HG03342 (cell line): ENCODE results near the gene PEX26.
"Not testable (repeated sequence)": the region's sequence is repeated elsewhere in the genome, so short reads cannot be mapped to it uniquely, and the experiment has no call there.

Experiments
- ATAC-seq: cut with Tn5 transposase; IDR thresholded peaks from one replicate; pipeline ENCODE4 v1.9.1; 2021; ENCODE audit warnings: mild to moderate bottlenecking, moderate library complexity; ENCODE audit not compliant: unreplicated experiment

The PEX26 gene

DNA sequence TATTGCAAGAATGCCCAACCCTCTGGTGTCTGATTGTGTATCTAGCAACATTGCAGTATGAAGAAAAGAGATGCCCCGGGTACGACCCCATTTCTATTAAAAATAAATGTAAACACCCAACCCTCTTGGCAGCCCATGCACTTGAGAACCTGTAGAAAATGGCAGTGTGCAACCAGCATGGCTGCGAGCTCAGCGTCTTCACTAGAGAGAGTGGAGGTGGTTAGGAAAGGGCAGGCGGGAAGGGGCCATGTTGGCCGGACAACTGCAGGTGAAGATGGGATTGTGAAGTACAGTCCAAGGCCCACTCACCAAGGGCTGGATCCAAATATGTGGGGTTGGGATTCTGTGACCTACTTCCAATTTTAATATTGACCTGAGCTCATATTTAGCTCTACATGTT, 15.9 kb downstream of the PEX26 start:
- no peak for ATAC-seq

DNA sequence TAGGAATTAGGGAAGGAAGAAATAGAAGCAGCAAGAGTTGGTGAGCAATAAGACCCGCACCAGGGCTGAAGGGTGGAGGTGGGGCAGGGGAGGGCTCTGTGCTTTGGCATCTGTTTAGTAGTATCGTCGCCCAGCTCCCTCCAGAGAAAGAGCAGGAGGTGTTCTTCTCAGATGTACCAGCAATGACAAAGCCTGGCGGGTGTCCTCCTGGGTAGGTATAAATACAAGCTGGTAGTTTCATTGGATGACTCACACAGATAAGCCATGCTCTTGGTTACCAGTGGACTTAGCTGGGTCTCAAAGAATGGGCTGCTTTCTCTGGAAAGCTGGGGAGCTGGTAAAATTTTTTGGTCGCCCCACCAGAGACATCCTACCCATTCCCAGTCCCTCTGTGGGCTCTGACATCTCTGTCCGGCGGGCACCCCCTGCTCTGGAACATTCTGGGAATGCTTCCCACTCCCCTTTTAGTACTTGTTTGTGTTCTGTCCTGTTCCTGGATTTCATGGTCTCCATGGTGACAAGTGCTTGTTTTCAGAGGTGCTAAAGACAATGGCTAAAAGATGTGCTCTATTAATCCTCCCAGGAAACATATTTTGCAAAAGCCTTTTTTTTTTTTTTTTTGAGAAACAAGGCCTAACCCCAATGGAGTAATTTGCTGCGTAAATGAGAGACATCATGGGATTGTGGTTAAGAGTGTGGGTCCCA, 17.5 kb downstream of the PEX26 start:
- ATAC-seq: no peak

DNA sequence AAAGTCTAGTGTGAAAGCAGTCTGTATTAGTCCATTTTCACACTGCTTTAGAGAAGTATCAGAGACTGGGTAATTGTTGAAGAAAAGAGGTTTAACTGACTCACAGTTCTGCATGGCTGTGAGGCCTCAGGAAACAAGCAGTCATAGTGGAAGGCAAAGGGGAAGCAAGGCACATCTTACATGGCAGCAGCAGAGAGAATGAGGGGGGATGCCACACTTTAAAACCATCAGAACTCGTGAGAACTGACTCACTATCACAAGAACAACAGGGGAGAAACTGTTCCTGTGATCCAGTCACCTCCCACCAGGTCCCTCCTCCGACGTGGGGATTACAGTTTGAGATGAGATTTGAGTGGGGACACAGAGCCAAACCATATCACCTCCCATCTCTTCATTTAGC, 19.0 kb downstream of the PEX26 start:
- ATAC-seq: no peak

DNA sequence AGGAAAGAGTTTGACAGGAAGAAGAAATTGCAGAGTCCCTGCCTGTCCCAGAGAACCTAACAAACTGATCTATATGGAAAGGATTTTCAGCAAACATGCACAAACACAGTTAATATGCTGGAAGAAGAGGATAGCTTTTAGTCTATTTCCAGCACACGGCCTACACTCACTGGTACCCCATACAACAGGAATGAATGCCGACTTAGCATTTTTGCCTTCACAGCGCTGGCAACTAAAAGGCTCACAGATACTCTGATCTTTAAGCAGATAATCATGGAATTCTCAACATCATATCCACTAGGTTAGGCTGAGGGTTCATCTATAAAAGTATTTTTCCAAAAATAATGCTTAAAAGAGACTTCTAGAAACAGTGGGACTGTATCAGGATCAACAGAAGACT, 23.0 kb downstream of the PEX26 start:
- no peak for ATAC-seq

DNA sequence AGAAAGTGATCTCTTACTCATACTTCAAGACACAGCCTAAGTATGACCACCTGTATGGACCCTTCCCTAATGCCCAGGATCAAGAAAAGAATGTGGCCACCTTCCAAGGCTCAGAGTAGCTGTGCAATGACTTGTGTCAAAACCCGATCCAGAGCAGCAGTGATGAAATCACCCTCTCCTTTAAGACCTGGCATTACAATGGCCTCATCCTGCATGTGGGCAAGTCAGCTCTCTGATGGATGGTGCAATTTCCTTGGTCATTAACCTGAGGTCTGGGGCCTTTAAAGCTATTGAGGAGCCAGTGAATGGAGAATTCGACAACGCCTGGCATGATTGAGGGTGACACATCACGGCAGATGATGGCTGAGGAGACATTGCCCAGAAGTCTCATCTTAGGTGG, 23.7 kb downstream of the PEX26 start:
- no peak for ATAC-seq

DNA sequence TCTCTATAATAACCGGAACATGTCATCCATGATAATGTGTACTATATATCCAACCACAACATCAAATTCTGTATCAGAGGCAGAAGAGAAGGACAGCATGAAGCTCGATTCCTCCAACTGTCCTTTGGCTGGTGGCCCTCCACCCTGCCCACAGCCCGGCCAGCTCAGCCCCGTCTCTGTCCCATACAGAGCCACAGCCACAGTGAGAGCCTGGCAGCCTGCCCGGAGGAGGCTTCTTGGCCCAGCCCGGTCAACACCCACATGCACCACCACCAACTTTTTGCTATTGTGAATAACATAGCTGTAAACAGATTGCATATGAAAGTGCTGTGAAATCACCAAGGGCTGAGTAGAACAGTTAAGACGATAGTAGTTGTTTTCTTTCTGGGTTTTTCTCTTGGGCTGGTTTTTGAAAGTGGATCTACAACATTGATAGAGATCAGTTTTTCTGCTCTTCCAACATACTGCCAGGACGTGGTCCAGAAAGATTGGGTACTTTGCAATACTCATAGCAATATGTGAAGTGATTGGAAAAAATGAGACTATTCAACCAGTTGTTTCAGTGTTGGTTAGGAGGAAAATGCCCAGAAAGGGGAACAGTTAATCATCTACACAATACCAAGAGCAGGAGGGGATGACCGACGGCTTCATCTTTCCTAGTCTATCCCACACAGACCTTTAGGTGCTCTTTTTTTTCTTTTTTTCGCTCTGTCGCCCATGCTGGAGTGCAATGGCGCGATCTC, 25.9 kb downstream of the PEX26 start:
- no peak for ATAC-seq

DNA sequence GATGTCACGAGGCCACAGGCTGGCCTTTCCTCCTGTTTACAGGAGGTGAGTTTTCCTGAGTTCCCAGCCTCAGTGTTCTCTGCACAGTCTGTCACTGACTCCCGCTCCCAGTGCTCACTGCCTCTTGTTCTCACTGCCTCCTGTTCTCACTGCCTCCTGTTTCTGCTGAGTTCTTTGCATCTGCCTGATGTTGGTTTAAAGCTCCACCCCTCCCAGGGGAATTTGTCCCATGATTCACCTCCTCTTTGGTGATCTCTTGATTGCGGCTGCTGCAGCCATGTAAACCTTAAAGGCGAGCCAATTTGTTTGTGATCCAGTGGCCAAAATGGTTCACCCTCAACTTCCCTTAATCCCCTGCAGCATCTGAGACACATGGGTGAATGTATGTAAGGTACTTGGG, 26.8 kb downstream of the PEX26 start:
- no peak for ATAC-seq

DNA sequence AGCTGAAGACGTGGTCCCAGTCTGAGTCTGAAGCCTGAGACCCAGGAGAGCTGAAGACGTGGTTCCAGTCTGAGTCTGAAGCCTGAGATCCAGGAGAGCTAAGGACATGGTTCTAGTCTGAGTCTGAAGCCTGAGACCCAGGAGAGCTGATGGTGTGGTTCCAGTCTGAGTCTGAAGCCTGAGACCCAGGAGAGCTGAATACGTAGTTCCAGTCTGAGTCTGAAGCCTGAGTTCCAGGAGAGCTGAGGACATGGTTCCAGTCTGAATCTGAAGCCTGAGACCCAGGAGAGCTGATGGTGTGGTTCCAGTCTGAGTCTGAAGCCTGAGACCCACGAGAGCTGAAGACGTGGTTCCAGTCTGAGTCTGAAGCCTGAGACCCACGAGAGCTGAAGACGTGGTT, 28.2 kb downstream of the PEX26 start:
- ATAC-seq: not testable (repeated sequence)

DNA sequence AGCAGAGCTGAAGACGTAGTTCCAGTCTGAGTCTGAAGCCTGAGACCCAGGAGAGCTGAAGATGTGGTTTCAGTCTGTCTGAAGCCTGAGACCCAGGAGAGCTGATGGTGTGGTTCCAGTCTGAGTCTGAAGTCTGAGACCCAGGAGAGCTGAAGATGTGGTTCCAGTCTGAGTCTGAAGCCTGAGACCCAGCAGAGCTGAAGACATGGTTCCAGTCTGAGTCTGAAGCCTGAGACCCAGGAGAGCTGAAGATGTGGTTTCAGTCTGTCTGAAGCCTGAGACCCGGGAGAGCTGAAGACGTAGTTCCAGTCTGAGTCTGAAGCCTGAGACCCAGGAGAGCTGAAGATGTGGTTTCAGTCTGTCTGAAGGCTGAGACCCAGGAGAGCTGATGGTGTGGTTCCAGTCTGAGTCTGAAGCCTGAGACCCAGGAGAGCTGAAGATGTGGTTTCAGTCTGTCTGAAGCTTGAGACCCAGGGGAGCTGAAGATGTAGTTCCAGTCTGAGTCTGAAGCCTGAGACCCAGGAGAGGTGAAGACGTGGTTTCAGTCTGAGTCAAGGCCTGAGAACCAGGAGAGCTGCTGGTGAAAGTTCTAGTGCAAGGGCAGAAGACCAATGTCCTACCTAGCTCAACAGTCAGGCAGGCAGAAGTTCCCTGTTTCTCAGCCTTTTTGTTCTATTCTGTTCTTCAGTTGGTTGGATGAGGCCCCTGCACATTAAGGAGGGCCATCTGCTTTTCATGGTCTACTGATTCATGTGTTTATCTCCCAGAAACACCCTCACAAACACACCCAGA, 29.0 kb downstream of the PEX26 start:
- peak; percentile 56 for ATAC-seq

DNA sequence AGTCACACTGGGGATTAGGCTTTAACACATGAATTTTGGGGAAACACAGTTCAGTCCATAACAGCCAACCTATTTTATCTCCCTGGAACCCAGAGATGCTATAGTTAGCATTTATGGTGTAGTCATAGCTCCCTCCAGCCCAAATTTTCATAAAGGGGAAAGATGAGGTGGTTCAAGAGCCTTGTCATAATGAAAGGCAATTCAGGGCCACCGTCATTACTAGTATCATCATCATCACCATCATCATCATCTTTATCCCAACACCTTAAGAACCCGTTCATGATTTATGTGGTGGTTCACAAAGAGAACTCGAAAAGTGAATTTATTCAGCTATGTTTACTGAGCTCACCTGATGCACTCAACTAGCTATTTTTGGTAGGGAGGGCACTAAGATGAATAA, 30.4 kb downstream of the PEX26 start:
- no peak for ATAC-seq

DNA sequence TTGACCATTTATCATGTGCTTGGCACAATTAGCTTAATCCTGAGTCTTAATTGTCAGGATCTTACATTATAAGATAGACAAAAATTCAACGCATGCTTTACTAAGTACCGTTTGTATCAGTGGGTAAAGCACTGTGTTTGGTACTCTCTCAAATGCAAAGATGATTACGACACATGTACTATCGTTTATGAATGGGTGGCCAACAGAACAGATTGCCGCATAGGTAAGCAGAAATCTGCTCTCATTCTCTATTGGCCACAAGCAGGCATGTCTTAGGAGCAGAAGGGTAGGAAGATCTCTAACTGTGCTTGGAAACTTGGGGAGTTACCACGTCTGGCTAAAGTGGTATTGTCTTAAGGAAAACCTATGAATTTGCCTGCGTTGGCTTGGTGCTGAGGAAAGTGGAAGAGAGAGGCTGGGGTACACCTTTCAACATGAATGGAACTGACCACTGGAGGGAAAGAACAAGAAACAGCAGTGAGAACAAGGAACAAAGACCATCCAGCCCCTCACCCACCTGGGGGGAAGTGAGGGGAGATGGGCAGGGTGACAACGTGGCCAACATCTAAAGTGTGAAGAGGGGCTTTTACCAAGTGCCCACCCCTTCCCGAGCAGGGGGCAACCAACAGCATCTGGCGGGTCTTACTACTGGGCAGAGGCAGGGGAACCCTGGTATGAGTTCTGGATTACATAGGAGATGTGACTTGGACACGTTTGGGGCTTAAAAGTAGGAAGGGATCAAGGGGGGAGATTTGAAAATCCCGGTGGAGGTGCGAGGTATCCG, 31.8 kb downstream of the PEX26 start:
- ATAC-seq: no peak

DNA sequence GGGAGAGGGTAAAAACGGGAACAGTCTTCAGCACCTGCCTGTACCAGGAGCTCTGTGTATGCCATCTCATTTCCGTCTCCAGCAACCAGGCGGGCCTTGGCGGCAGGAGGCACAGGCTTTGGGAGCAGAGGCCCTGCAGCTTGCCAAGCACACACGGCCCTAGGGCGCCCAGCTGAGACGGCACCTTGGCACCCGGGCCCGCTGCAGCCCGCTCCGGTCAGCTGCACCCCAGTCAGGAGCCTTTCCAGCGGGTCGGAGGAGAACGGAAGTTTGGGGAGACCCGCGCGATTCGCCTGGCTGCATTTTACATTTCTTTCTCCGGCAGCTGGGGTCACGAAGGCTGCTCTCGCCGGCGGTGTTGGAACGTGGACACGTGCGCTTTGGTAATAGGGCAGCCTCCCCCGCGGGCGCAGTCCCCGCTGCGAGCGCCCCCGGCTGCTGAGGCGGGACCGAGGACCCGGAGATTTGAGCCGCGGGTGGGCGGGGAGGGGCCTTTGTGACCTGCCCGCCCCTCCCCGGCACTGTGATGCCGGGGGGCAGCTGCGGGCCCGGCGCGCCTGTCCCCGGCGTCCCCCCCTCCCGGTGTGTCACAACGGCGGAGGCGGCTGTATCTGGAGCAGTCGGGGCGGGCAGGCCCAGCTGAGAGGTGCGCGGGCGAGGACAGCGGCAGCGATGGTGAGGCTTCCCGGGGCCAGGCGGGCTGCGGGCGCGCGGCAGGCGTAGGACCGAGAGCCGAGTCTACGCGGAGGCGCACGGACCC, 32.6 kb downstream of the PEX26 start, which contains the start of gene TUBA8:
TSS of gene TUBA8 (plus strand) at position 616 of the 760 bp plus-strand sequence. CDS start at position 673, 57 bp downstream.
- ATAC-seq: no peak

DNA sequence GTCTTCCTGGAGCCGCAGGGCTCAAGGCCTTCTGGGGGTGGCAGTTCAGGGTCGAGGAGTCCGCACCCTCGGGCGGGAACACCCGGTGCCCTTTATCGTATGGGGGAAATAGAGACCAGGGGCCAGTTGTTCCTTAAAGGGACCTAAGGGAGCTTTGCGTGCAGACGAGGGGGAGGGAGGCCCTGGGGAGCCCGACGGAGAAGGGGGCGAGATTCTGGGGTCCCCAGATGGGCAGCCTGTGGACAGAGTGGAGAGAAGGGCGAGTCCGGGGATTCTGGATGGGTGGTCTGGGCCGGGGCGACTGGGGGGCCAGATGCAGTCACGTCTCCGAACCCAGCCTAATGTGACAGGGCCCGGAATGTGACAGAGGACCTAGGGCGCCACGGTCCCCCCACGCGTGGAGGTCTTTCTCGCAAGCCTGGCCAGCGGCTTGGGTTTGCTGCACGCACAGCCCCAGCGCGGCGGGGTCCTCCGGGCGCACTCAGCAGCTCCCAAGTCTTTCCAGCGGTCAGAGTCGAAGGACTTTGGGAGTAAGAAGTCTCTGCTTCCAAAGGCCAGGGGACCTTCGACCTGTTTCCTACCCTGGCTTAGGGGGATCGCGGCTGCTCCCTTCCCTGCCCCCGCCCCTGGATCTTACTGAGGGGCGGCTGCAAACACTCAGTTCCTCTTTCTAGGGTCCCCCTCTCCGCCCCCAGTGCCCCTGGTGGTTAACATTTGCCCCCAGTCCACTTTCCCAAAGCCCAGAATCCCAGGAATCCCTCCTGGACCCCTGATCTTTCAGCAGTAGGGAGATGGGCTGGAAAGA, 33.4 kb downstream of the PEX26 start:
- no peak for ATAC-seq

DNA sequence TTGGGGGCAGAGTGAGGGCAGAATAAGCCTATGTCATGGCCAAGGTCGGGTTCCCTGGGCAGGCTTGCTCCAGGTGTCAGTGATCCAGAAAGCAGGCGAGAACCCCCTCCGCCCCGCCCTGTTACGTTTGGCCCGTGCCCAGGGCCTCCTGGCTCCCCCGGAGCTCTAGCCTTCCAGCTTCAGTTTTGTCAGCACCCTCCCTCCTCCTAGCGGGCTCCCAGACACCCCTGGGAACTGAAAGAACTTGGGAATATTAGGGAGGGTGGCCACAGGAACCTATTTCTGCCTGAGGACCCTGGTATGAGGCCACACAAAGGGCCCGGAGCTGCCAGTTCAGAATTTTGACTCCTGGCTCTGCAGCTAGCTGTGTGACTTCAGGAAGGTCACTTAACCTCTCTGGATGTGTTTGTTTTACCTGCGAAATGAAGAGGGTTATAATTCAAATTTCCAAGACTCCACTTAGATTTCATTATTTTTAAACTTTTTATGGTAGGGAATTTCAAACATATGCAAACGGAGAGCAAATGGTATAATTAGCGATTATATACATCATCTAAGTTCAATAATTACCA, 34.1 kb downstream of the PEX26 start:
- no peak for ATAC-seq

DNA sequence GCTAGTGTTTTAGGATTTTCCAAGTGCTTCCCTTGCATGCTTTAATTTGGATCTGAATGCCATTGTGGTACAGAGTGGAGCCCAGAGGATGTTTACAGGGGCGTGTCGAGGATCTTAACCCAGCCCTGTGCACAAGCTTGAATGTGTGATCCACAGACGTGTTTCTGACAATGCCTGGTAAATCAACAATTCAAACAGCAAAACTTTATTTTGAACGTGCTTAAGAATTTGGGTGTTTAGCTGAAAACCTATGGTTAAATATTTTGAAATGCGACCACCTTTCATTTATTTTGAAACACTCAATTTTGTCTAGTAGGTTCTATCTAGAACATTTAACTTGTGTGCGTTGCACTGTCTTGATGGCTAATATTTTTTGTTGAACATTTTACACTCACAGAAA, 34.6 kb downstream of the PEX26 start:
- no peak for ATAC-seq

DNA sequence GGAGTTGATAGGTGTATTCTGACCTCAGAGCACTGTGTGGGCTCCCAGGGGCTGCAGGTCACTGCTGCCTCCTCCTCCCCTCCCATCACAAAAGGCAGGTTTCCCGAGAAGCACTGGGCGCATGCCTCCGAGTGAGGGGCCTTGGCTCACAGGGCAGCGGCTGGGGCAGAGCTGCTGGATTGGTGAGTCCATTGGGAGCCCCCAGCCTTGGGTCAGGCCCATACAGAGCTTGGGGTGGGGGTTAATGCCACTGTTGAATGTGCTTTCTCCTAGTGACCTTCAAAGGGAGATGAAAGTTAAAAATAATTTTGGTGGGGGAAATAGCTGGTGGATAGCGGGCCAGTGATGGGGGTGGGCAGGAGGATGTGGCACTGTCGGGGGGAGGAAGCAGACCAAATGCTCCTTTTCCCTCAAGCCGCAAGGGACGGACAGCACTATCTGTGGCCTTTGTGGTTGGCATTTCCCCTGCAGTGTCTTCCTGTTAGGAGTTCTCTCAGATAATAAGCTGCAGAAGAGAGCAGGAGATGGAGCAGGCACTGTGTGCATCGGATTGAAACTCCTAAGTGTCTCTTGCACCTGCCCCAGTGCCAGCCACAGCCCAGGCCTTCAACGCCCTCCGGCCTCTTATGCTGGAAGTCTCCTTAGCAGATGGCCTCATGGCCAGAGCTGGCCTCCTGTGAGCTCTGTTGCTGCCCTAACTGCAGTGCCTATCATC, 36.0 kb downstream of the PEX26 start:
- no peak for ATAC-seq

DNA sequence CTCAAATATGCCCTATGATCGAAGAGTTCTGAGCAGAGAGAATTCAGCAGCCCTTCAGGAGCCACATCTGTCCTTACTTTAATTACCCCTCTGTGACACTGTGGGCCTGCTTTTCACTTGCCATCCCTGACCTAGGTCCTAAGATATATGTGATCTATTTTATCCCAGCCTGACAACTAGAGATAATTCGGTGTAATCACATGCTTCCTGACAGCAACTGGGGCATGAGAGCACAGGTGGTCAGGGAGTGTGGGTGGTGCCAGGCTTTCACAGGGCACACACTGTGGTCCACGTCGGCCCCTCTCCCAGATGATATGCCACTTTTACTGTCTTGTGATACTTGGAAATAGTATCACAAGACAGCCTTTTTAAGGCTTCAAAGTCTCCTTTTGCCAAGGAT, 36.7 kb downstream of the PEX26 start:
- ATAC-seq: no peak

DNA sequence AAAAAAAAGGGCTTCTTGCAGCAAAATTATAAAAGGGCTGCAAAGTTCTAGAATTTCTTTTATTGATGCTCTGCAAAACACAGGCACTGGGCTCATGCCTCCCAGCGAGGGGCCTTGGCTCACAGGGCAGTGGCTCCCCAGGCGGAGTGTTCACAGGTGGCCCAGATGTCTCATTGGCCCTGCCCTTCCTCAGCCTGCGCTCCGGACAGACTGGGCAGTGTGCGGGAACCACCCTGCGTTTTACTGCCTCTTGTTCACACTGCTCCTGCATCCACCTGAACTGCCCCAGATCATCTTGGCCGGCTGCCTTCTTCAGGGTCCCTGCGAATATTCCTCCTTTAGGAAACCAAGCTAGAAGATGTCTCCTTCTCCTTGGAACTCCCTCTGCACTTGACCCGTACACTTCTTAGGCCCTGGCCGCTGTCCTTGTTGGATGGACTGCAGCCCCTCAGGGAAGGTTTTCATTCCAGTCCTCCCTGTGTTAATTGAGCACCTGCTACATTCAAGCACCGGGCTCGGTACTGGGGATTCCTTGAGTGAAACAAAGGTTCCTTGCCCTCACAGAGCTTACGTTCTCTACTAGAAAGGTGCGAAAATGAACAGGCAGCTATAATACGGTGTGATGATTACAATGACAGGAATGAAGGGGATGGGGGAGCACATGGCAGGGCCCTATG, 37.3 kb downstream of the PEX26 start:
- ATAC-seq: no peak
